HG03025 (cell line): Measurements from ENCODE around the gene RAB3IL1.

ENCODE experiments used
- ATAC-seq: cut with Tn5 transposase; IDR thresholded peaks from one replicate; pipeline ENCODE4 v1.9.1; 2021; ENCODE audit warnings: mild to moderate bottlenecking, moderate library complexity; ENCODE audit not compliant: unreplicated experiment, low FRiP score

Gene RAB3IL1

DNA sequence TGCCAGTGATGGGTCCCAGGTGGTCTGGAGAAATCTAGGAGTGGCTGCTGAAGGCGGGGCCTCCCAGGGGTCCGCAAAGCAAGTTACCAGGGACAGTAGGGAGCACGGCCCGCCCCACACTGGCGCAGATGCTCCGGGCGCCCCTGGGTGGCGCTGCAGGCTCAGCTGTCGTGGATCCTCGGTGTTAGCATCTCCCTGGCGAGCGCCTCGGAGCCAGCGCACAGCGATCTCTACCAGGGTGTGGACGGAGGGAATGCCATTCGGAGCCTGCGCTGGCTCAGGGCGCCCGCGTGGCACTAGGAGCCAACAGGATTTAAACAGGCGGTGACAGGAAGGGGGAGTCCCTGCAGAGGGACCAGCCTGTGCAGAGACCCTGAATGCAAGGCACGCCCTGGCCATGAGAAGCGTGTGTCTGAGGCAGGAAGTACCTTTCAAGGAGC, 46.2 kb downstream of the RAB3IL1 start:
- ATAC-seq = no peak

DNA sequence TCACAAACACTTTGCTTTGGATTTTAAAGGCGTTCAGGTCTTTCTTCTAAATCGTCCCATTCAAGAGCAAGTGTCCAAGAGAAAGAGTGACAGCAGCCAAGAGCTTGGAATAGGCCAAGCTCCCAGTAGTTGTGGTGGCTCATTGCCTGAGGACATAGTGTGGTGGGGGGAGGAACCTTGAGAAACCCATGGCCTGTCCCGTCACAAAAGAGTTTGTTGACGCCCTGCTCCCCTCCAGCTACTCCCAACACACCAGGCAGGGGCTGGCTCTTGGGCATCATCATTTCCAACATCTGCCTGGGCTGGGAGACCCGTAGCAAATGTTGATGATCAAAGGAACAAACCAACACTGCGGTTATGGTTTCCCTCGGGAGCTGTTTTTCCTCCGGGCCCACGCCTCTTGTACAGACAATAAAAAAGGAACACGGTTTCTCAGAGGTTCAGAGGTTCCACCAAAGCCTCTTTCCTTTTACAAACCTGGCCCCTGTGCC, 46.8 kb downstream of the RAB3IL1 start:
- no peak for ATAC-seq

DNA sequence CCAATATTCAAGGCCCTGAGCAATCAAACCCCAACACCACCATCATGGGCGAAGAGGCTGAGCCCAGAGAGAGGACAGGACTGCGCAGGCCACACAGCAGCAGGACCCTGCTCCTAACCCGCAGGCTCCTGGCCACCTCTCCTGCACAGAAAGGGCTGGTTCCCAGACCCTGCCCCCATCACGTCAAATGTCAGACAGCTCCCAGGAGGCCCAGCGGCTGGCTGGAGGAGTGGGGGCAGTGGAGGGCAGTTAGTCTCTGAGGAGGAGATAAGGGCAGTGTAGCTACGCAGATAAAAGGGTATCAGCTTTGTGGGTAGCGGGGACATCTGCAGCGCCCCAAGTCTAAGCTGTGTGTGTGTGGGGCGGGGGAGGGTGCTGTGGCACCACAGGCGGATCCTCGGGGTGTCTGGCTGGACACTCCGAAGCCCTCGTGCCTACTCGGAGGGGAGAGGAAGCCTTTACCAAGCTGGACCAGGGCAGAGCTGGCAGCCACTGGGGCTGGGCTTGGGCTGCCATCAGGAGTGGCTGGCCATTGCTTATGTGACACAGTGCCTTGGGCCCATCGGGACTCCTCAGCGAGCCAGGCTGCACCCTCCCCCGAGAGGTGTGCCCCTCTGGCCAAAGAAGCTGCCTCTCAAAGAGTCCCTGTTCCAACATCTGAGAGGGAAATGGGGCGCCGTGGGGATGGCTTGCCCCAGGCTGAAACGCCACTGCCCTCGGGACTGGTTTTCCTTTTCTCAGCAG, 47.5 kb downstream of the RAB3IL1 start:
- no peak for ATAC-seq

DNA sequence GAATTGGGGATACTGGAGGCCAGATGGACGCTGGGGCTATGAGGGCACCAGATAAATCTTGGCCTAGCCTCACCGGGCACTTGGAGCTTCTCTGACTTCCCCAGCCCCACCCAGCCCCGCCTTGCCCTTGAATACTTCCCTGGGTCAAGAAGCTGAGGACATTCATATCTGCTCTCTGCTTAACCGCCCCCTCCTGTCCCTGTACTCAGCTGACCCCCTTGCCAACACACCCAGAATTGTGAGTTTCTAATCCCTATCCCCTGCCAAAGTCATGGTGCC, 48.0 kb downstream of the RAB3IL1 start:
- no peak for ATAC-seq

DNA sequence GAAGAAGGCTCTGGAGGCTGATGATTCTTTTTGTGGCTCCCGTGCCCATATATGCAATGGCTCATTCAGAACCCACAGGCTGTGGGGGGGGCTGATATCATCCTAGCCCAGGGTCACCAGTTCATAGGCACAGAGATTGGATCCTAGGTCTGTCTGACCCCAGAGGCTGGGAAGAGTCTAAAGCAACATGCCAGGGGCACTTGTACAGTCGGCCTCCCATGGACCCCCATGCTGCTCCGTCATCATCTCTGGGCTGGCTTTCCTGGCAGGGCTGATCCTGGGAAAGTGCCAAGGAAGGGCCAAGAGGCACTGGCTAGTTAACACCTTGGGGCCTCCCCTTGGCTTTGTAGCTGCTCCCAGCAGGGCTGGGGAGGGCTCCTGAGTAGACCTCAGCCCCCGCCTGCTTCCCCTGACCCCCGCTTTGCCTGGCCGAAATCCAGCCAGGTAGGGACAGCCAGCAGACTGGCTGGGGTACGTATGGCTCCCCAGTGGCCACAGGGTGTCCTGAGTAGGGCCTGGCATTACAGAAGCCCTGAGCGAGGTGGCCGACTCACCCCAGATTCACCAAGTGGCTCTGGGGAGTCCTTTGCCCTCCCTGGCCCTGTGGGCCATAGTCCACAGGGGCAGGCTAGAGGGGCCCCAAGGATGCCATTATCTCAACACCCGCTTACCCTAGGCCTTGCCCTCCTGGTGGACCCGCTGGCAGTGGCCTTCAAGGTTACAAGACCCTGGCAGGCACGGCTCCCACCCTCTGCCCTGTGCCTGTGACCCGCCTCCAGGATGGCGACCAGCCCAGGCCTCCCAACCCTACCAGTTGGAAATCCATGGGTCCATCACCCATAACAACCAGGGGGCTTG, 48.6 kb downstream of the RAB3IL1 start:
- ATAC-seq = no peak

DNA sequence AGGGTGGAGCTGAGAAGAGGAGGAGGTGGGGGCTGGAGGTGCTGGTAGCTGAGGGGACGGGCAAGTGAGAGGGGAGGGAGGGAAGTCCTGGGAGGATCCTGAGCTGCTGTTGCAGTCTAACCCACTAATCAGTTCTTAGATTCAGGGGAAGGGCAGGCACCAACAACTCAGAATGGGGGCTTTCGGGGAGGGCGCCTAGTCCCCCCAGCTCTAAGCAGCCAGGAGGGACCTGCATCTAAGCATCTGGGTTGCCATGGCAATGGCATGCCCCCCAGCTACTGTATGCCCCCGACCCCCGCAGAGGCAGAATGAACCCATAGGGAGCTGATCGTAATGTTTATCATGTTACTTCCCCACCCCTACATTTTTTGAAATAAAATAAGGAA, 50.4 kb downstream of the RAB3IL1 start:
- ATAC-seq = no peak

DNA sequence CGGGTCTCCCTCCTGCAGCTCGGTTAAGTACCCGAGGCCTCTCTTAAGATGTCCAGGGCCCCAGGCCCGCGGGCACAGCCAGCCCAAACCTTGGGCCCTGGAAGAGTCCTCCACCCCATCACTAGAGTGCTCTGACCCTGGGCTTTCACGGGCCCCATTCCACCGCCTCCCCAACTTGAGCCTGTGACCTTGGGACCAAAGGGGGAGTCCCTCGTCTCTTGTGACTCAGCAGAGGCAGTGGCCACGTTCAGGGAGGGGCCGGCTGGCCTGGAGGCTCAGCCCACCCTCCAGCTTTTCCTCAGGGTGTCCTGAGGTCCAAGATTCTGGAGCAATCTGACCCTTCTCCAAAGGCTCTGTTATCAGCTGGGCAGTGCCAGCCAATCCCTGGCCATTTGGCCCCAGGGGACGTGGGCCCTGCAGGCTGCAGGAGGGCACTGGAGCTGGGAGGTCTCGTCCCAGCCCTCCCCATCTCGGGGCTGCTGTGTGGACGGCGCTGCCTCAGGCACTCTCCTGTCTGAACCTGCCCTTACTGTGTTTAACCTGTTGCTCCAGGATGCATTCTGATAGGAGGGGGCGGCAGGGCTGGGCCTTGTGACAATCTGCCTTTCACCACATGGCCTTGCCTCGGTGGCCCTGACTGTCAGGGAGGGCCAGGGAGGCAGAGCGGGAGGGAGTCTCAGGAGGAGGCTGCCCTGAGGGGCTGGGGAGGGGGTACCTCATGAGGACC, 51.0 kb downstream of the RAB3IL1 start:
- ATAC-seq = no peak

DNA sequence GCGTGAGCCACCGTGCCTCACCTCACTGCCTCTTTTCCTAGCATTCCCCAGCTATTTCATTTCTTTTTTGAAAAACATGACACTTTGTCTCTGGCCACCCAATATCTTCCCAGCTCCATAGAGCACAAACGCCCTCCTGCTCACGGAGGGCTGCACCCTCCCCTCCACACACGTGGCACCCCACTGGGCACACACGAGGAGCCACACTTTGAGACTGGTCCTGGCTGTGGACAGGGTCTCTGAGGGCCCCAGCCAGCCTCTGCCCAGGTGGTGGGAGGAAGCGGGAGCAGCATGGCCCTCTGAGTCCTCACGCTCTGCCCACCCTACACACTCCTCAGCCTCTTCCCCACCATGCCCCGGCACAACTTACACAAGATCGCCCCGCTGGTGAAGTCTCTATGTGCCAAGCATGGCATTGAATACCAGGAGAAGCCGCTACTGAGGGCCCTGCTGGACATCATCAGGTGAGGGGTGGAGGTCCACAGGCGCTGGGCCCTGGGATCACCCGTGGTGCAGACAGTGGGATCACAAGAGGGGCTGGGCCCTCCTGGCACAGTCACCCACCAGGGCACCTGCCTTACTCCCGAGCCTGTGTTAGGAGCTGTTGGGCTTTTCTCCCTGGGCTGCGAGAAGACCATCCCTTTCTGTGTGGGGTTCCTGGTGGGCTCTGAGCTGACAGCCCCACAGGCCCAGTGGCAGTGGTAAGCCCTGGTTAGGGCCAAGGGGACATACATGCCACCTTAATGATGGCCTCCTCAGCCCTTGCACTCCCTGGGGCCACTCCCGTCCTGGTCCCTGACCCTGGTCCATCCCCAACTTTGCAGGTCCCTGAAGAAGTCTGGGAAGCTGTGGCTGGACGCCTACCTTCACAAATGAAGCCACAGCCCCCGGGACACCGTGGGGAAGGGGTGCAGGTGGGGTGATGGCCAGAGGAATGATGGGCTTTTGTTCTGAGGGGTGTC, 52.3 kb downstream of the RAB3IL1 start:
- no peak for ATAC-seq

DNA sequence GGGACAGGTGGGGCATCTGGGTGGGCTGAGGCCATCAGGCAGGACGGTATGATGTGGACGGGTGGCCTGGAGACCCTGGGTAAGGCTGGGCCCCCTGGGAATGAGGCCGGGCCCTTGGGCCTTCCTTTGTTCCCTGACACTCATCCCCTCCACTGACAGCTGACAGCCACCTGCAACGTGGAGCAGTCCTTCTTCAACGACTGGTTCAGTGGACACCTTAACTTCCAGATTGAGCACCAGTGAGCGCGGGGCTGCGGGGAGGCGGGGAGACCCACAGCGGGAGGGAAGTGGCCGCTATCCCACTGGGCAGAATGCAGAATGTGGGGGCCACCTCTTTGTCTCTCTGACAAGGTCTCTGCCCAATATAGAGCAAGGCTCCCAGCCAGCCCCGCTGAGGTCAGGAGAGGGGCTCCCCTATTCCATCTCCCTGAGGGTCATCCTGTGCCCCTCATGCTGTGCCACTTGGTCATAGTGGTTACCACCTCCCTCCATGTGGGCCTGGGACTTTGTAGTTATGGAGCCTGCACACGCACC, 53.8 kb downstream of the RAB3IL1 start:
- ATAC-seq = no peak

DNA sequence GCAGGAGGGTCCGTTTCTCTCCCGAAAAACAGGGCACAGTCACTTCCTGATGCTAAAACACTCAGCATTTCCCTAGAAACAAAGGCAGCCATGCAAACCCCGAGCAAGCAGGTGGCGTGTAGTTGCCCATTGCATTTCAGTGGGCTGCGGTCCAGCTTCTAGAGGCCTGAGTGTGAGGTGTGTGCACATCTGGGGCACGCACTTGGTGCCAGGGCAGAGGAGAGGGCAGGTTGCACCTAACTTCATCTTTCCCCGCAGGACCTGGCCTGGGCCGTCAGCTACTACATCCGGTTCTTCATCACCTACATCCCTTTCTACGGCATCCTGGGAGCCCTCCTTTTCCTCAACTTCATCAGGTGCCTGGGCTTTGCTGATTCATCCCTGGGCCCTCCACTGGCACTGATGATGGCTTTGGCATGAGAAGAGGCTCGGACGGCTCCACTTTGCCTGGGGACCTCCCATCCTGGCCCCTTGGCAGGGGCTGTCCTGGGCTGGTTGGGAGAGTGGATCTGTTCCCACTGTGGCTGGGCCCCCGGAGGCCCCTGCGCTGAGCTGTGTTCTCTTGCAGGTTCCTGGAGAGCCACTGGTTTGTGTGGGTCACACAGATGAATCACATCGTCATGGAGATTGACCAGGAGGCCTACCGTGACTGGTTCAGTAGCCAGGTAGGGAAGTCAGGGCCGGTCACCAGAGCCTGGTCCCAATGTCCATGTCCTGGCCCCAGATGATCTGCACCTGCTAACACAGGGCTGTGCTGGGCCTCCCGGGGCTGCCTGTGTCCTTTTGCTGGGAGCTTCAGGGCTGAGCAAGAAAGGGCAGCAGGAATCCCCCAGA, 54.4 kb downstream of the RAB3IL1 start:
- ATAC-seq = no peak

DNA sequence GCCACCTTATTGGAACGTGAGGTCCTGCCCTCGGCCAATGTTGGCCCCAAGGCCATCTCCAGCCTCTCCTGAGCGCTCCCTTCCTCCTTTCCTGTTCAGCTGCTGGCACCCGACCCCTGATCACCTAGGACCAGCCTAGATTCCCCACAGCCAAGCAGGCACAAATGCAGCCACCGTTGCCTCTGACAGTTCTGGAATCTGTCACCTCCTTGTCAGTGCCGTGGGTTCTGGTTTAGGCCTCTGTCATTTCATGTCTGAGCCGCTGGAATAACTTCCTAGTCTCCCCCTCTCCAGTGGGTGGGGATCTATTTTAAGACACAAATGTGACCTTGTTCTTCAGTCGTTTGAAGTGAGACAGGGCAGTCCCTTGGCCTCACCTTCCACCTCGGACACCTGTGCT, 55.7 kb downstream of the RAB3IL1 start:
- no peak for ATAC-seq

DNA sequence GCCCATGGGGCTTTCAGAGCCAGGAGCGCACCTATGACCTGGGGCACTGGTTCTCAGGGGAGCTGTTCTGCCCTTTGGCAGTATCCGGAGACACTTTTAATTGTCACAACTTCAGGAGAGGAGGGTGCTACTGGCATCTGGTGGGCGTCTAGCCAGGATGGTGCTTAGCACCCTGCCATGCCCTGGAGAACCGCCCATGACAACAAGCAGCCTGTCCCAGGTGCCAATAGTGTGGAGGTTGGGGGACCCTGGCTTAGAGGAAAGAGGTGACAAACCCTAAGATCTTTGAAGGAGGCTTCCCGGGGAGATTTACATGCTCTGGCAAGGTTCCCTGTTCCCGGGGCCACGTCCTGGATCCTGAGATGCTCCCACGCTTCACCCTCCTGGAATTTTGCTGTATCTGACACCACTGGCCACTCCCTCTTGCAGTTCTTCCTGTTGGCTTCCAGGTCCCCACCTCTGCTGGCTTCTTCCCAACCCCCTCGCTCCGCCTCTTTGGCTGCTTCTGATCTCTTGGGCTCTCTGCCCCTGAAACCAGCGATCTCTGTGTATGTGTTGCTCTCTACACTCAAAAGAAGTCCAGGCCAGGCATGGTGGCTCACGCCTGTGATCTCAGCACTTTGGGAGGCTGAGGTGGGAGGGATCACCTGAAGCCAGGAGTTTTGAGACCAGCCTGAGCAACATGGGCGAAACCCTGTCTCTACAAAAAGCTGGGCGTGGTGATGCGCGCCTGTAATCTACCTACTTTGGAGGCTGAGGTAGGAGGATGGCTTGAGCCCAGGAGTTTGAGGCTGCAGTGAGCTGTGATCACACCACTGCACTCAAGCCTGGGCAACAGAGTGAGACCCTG, 57.1 kb downstream of the RAB3IL1 start:
- no peak for ATAC-seq

DNA sequence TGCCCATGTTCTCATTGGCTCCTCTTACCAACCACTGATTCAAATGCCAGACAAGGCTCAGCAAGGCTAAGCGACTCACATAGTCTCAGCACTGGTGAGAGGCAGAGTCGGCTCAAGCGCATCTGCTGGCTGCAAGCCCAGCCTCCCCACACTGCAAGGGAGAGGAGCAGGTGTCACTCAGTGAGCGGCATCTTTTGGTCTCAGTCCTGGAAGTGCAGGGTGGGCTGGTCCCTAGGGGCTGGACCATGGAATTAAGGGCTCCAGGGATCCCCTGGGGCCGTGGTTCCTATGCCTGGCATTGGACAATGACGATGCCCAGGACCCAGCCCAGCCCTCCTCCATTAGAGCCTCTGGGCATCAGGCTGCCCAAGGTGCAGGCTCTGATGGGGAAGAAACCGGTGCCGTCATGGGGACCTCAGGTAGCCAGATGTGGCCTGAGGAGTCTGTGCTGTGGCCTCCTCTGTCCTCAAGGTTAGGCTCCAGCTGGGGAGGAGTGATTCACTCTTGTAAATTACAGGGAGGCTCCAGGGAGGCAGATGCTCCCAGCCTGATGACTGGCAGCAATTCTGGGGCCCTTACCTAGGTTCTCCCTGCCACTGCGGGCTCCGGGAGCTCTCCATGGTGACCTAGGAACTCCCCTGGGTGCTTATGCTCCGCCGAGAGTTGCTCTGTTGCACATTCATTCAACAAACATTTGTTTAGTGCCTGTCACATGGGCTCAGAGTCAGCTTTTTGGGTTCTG, 61.3 kb downstream of the RAB3IL1 start:
- ATAC-seq = no peak

DNA sequence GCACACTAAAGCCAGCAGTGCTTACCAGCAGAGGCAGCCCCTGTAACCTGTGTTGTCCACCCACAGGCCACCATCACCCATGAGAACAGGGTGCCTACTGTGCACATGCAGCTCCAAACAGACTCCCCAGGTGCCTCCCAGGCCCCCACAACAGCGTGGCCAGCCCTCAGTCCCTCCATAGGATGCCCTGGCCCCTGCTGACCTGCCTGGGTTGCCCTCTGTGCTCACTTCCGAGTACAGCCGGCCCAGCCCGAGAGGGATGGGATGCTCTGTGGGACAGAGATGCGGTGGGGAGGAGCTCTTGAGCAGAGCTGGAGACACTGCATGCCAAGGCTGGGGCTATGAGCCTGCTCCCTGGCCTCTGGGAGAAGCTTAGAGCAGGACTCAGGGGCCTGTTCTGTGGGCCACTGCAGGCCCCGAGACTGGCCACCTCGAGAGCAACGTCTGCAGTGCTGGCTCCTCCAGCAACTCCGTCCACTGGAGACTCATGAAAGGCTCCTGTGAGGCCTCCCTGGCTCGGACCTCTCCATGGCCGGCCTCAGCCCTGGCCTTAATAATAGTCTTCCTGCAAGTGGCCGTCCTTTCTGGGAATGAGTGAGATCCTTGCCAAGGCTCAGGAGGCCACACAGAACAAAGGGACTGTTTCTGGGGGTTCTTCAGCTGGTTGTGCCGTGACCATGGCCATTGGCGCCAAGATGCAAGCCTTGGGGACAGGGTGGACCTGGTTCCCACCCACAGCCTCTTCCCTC, 62.2 kb downstream of the RAB3IL1 start:
- ATAC-seq = no peak

DNA sequence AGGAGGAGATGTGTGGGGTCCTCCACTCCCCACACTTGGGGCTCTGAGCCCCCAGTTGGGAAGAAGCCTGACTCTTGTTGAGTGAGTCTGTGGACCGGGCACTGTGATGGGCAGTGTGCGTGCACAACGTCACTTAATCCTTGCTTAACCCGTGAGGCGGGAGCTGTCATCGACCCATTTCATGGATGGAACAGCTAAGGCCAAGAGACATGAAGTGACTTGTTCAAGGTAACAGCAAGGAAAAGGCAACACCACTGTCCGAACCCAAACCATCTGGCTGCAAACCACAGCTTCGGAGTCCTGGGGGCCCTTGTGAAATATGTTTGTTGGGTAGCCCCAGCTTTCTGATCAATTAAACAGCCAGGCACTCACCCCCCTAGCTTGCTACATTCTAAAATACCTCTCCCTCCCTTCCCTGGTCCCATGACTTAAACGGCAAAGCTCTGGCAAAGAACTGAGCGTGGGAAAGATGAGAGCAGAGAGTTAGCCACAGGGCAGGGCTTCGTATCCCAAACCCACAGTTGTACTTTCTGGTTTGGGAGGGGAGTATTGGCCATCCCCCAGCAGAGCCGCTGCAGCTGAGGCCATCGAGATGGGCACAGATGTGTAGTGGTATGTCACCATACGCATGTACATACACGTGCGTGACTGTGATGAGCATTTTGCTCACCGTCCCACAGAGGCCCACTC, 63.0 kb downstream of the RAB3IL1 start:
- no peak for ATAC-seq

DNA sequence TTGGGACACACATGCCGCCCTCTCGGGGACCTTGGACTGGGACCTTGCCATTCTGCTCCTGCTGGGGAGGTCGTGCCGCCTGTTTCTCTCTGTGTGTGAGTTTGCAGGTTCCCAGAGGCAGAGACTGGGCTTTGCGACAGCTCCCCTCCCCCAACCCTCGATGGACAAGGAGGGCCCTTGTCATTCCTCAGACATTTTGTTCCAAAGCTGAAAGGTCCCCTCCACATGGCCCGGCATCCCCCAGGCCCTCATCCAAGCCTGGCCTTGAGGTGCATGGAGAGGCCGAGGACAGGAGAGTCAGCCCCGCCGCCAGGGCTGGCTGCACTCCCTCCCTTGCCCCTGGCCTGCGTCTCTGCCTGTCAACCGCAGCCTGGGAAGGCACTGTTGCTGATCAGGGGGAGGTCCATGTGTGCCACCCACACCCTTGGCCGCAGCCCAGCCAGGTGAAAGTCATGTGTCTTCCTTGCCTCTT, 63.6 kb downstream of the RAB3IL1 start:
- no peak for ATAC-seq
